ENCODE results near the gene SOWAHA.

GRCh38 chr5:132785365-132785764 is 27.7 kb upstream of the SOWAHA start:
- TF ChIP-seq YY1 (IDR thresholded peaks at IDR 0.05; ENCODE audit: insufficient read depth, insufficient read length) (no peak), ZNF274 (IDR thresholded peaks at IDR 0.05; ENCODE audit: low read depth, low read length) (no peak)
